Stimulated activated naive CD8-positive, alpha-beta T cell treated with anti-CD3 and anti-CD28 coated beads, Interleukin-15, amount 100 ng/mL, for 72 hours (primary cell): Measurements from ENCODE around the gene INIP.
A peak's percentile ranks its signal among the peaks of the same experiment; 100 is the strongest.
"Not testable (repeated sequence)": the region's sequence is repeated elsewhere in the genome, so short reads cannot be mapped to it uniquely, and the experiment has no call there.

ENCODE experiments used
- ATAC-seq: fragments of 150-1000 bp; cut with Tn5 transposase; 2 replicates; pipeline ENCODE4 v1.10.0; 2021; ENCODE audit warnings: mild to moderate bottlenecking, moderate library complexity
- DNase-seq, 2 donors: peaks; one replicate each; pipeline ENCODE4 v3.0.0; 2021 to 2022
- H3K27ac Mint-ChIP-seq, 2 donors: one replicate each; pipeline ENCODE4 v1.8.0; 2022; ENCODE audit warnings: mild to moderate bottlenecking in 2 of 2, mixed read lengths in 2 of 2, moderate library complexity in 2 of 2
- H3K27me3 Mint-ChIP-seq: one replicate; pipeline ENCODE4 v1.8.0; 2022; ENCODE audit warnings: mixed read lengths
- H3K4me1 Mint-ChIP-seq: one replicate; pipeline ENCODE4 v1.8.0; 2022; ENCODE audit warnings: mild to moderate bottlenecking, mixed read lengths
- H3K4me3 Mint-ChIP-seq, 2 donors: one replicate each; pipeline ENCODE4 v1.8.0; 2022; ENCODE audit warnings: mild to moderate bottlenecking in 2 of 2, mixed read lengths in 2 of 2, moderate library complexity in 1 of 2
- H3K9me3 Mint-ChIP-seq, 2 donors: one replicate each; pipeline ENCODE4 v1.8.0; 2022; ENCODE audit warnings: mixed read lengths in 2 of 2

Gene INIP

DNA sequence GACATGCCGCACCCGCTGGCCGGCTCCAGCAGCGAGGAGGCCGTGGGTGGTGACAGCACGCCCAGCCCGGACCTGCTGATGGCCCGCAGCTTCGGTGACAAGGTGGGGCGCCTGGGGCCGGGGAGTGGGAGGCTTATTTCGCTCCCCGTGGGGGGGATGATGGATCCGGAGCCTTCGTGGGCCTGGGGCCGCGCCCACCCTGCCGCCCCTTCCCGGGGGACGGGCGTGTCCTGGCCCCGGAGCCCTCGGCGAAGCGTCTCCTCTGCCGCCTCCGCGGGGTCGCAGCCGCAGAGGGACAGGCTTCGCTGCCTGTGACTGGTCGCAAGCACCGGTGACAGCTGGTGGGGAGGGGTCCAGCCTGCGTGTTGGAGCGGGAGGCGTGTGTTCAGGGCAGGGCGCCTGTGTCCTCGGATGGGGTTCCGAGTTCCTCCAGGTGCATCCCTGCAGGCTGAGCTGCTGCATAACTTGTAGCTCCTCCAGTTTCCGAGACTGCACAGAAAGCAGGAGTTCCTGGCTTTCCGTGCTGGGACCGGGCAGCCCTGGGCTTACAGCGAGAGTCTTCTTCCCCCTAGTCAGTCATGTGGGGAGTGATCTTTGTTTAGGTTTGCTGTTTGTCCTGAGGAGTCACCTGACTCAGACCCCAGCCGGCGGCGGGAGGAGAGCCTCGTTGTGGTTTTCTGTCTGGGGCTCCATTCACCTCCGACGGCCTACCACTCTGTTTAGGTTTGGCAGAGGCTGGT, 33.3 kb upstream of the INIP start:
- Mint-ChIP-seq H3K4me1 (peaks cover 83% of the 10 kb centered on the region), H3K27ac (peak overlapping the region; percentile 79 to 87), H3K9me3 (no peaks in the 10 kb centered on the region), H3K27me3 (no peaks in the 10 kb centered on the region), H3K4me3 (peak overlapping the region; percentile 83 to 85)
- ATAC-seq (peak; percentile 22), DNase-seq (peak; percentile 44 to 63)

DNA sequence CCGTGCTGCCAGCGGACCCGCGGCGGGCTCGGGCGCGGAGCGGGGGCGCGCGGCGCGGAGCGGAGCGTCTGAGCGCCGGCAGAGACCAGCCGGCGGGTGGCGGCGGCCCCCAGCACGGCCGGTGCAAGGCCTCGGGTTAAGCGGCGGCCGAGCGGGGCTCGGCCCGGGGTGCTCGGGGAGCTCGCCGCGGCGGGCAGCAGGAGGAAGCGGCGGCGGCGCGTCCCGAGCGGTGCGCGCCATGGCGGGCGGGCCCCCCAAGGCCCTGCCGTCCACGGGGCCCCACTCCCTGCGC, 32.8 kb upstream of the INIP start:
- ATAC-seq = no peak
- Mint-ChIP-seq H3K27ac (no peak overlapping the region), H3K9me3 (no peaks in the 10 kb centered on the region), H3K4me3 (no peak overlapping the region), H3K4me1 (peaks cover 79% of the 10 kb centered on the region), H3K27me3 (no peaks in the 10 kb centered on the region)
- no peak for DNase-seq

DNA sequence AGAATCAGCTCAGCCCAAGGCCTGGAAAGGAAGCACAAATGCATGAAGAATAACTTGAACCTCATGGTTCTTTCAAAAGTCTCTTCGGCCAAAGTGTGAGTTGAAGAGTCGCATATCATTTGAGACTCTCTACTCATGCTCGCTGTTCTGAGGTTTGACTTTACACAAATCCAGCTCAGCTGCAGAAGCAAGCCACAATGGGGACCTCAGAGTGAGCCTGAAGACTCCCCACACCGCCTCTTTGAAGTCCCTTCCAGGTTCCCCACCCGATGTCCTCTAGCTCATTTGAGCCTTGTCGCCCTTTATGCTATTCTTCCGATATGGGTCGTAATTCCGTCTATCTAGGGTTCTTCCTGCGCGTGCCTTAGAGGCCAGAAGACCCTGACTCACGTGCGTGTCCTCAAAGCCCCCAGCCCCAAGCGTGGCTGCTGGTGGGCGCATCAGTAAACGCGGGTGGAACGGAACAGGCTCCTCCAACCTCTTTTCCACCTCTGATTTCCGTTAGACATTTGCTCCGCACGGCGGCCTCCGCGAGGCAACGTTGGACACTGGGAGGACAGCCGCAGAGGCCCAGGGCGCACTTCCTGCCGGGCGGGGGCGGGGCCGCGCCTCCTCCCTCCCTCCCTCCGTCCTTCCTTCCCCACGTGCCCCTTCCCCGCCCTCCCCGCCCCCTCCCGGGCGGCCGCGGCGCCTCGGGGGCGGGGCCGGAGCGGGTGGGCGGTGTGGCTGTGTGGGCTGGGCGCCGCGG, 32.3 kb upstream of the INIP start, which contains the start of gene SNX30:
Gene SNX30 (plus strand): TSS at position 745 of the 748 bp plus-strand sequence. CDS start 242 bp downstream, outside the sequence.
- Mint-ChIP-seq H3K4me3 (peak within 1 kb of the TSS; percentile 94), H3K9me3 (no peaks in the 10 kb centered on the region), H3K27me3 (no peaks in the 10 kb centered on the region), H3K4me1 (peaks cover 73% of the 10 kb centered on the region), H3K27ac (peak within 1 kb of the TSS; percentile 83 to 87)
- DNase-seq = peak; percentile 71 to 83
- ATAC-seq = peak; percentile 68

DNA sequence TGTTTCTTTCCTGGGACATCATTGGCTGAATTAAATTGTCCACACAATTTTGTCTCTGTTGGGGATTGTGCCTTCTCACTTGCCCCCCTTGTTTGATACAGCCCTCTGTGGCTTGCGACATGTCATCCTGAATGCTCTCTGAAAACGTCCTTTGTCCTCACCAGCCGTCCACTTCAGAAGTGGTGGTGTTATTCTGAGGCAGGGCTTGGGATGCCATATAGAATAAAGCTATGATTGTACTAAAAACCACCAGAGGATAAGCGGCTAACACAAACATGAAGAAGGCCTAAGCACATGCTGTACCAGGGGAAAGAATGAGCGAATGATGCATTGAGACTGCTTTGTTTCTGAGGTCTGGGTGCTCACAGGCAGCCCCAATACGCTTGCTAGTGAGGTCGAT, 29.2 kb upstream of the INIP start:
- Mint-ChIP-seq H3K27ac (no peak overlapping the region), H3K4me3 (no peak overlapping the region), H3K27me3 (no peaks in the 10 kb centered on the region), H3K4me1 (peaks cover 43% of the 10 kb centered on the region), H3K9me3 (no peaks in the 10 kb centered on the region)
- ATAC-seq = no peak
- no peak for DNase-seq

DNA sequence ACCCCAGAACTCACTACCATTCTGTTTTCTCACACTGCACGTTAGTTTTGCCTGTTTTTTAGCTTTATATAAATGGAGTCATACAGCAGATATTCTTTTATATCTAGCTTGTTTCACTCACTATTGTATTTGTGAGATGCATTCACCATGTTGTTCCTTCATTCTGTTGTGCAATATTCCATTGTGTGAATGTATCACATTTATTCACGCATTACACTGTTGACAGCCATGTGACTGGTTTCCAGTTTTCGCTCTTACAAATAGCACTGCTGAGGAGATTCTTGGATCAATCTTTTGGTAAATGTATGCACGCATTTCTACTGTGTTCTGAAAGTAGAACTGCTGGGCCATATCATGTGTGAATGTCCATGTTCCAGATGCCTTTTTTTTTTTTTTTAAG, 26.3 kb upstream of the INIP start:
- H3K4me3 Mint-ChIP-seq = no peak overlapping the region
- DNase-seq = no peak
- H3K4me1 Mint-ChIP-seq = peaks cover 43% of the 10 kb centered on the region
- no peaks in the 10 kb centered on the region for H3K9me3 Mint-ChIP-seq
- no peak overlapping the region for H3K27ac Mint-ChIP-seq
- no peaks in the 10 kb centered on the region for H3K27me3 Mint-ChIP-seq
- no peak for ATAC-seq

DNA sequence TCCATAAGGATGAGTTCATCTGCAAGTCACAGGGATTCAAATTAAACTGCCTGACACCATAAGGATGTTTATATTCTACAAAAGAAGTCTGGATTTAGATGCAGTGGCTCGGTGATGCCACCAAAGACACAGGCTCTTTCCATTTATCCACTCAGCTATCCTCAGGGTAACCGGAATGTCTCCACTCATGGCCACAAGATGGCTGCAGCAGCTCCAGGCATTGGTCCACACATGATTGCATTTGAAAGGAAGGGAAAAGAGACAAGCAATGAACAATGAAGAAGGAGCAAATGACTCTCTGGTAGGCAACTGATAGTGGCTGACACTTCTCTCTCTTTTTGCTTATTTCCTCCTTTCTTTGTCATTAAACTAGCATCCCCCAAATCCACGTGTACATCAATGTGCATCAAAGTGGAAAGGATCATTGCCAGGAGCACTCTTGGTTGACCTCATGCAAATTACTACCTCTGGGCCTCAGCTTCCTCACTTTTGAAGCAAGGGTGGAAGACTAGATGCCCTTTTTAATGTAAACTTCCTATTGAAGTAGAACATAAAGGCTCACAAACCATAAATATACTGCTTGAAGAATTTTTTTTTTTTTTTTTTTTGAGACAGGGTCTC, 25.4 kb upstream of the INIP start:
- no peak for ATAC-seq
- Mint-ChIP-seq H3K9me3 (no peaks in the 10 kb centered on the region), H3K4me3 (no peak overlapping the region), H3K27me3 (no peaks in the 10 kb centered on the region), H3K27ac (no peak overlapping the region), H3K4me1 (peaks cover 34% of the 10 kb centered on the region)
- DNase-seq = no peak

DNA sequence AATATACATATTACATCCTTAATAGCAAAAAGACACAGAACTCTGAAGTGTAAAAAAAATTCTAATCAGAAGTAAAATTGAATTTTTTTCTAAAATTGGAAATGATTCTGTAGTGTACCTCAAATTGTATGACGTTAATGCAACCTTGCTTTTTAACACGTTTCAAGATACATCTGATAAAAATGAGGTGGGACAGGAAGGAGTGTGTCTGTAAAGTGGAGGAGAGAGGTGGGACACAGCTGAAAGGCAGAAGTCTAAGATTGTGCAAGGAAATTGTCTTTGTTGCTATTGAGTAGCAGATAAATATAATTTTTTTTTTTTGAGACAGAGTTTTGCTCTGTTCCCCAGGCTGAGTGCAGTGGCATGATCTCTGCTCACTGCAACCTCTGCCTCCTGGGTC, 17.0 kb upstream of the INIP start:
- Mint-ChIP-seq H3K27me3 (no peaks in the 10 kb centered on the region), H3K4me1 (peaks cover 2% of the 10 kb centered on the region), H3K4me3 (no peak overlapping the region), H3K9me3 (no peaks in the 10 kb centered on the region), H3K27ac (no peak overlapping the region)
- no peak for ATAC-seq
- DNase-seq = no peak

DNA sequence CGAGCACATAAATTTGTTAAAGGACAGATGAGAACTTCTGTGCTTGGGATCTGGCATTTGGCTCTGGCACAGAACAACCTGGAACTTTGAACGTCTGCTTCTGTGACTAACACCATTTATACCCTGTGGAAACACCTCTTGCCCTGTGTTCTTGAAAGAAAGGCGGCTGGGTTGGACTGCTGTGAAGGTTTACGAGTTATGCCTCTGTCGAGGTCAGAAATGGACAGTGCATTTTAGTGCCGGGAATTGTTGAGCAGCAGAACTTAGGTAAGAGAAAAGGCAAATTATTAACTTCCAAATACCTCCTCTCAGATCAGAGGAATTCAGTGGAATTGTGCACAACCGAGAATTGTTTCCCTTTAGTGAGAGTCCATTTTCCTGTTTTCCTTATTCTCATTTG, 14.1 kb upstream of the INIP start:
- Mint-ChIP-seq H3K27ac (no peak overlapping the region), H3K9me3 (no peaks in the 10 kb centered on the region), H3K4me3 (no peak overlapping the region), H3K27me3 (no peaks in the 10 kb centered on the region), H3K4me1 (no peaks in the 10 kb centered on the region)
- DNase-seq (no peak), ATAC-seq (no peak)

DNA sequence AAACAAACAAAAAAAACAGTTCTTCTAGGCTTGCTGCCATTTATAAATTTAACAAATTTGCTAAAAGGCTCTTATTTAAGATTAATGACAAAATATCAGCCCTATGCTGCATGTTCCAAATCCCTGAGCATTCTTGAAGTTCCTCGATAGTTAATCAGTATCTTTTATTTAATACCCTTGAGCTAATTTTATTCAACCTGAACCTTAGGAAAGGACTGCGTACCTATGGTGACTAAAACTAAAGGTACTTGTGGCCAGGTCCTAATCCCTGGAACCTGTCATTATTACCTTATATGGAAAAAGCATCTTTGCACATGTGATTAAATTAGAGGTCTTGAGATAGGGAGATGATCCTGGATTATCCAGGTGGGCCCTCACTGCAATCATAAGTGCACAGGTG, 10.5 kb upstream of the INIP start:
- H3K27me3 Mint-ChIP-seq = no peaks in the 10 kb centered on the region
- no peak overlapping the region for H3K27ac Mint-ChIP-seq
- no peaks in the 10 kb centered on the region for H3K4me1 Mint-ChIP-seq
- H3K4me3 Mint-ChIP-seq = no peak overlapping the region
- DNase-seq = no peak
- no peaks in the 10 kb centered on the region for H3K9me3 Mint-ChIP-seq
- ATAC-seq = no peak

DNA sequence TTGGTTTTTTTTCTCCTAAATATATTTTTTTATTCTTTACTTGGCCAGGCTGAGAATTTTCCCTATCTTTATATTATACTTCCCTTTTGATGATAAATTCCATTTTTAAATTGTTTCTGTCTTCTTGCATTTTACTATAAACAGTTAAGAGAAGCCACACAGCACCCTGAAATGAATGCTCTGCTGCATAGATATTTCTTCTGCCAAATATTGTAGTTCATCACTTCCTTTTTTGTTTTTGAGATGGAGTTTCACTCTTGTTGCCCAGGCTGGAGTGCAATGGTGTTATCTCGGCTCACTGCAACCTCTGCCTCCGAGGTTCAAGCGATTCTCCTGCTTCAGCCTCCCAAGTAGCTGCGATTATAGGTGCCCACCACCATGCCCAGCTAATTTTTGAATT, 8.5 kb upstream of the INIP start:
- Mint-ChIP-seq H3K4me3 (no peak overlapping the region), H3K9me3 (no peaks in the 10 kb centered on the region), H3K27ac (no peak overlapping the region), H3K4me1 (no peaks in the 10 kb centered on the region), H3K27me3 (no peaks in the 10 kb centered on the region)
- DNase-seq (no peak), ATAC-seq (no peak)

DNA sequence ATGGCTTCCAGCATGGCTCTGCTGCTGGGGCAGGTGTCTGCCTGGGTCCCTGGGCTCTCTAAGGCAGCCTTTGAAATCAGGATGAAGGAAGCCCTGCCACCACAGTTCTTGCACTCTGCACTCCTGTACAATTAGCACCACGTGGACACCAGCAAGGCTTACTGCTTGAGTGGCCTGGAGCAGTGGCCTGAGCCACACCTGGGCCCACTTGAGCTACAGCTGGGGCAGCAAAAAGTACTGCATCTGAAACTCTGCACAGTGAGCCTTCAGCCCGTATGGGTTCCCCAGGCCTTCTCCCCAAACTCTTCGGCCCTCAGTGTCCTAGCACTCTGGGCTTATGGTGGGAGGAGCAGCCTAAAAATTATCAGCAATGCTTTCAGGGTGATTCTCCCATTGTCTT, 8.0 kb upstream of the INIP start:
- Mint-ChIP-seq H3K27me3 (no peaks in the 10 kb centered on the region), H3K4me1 (no peaks in the 10 kb centered on the region), H3K9me3 (no peaks in the 10 kb centered on the region), H3K4me3 (no peak overlapping the region), H3K27ac (no peak overlapping the region)
- no peak for DNase-seq
- ATAC-seq = peak; percentile 12

DNA sequence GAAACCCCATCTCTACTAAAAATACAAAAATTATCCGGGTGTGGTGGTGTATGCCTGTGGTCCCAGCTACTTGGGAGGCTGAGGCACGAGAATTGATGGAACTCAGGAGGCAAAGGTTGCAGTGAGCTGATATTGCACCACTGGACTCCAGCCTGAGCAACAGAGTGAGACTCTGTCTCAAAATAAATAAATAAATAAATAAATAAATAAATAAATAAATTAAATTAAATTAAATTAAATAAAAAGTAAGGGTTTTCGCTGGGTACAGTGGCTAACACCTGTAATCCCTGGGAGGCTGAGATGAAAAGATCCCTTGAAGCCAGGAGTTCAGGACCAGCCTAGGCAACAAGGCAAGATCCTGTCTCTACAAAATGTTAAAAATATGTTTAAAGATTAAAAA, 4.8 kb upstream of the INIP start:
- not testable (repeated sequence) for H3K9me3 Mint-ChIP-seq, H3K27me3 Mint-ChIP-seq, ATAC-seq, DNase-seq, H3K27ac Mint-ChIP-seq, H3K4me3 Mint-ChIP-seq
- H3K4me1 Mint-ChIP-seq = peaks cover 13% of the 10 kb centered on the region

DNA sequence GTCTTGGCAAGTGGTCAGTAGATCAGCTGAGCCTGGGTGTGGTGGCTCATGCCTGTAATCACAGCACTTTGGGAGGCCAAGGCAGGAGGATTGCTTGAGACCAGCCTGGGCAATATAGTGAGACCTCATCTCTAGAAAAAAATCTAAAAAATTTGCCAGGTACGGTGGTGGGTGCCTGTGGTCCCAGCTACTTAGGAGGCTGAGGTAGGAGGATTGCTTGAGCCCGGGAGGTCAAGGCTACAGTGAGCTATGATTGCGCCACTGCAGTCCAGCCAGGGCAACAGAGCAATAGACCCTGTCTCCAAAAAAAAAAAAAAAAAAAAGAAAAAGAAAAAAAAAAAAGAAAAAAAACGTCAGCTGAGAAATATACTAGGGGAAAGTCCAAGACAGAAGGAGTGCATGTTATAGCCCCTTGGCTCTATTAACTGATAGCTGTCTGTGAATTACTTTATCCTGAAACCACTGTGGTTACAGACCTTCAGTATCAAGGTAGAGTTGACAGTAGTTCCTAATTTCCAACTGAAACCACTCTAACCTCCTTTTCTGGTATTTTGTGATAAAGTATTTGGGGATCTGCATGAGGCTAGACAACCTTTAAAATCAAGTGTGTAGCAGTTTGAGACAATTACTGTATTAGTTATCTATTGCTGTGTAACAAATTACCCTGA, 2.3 kb upstream of the INIP start:
- Mint-ChIP-seq H3K27ac (no peak overlapping the region), H3K9me3 (no peaks in the 10 kb centered on the region), H3K27me3 (no peaks in the 10 kb centered on the region), H3K4me1 (peaks cover 25% of the 10 kb centered on the region), H3K4me3 (no peak overlapping the region)
- no peak for DNase-seq
- no peak for ATAC-seq

DNA sequence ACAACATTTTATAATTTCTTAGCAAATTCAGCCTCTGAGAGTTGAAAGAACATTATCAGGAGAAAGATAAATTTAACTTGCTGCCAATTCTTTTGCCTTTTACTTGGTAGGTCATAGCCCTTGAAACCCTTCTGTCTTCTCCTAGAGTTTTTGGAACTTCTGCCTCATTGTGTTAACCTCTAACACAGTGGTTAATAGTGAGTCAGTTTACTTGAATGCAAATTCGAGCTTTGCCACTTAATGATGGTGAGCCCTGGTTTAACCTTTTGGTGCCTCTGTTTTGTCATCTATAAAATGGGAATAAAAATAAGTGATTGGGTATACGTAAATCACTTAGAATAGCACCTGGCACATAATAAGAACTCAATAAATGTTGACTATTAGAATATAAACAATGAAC, 1.8 kb upstream of the INIP start:
- ATAC-seq = no peak
- Mint-ChIP-seq H3K27me3 (no peaks in the 10 kb centered on the region), H3K4me3 (no peak overlapping the region), H3K27ac (no peak overlapping the region), H3K9me3 (no peaks in the 10 kb centered on the region), H3K4me1 (peaks cover 27% of the 10 kb centered on the region)
- DNase-seq = no peak

DNA sequence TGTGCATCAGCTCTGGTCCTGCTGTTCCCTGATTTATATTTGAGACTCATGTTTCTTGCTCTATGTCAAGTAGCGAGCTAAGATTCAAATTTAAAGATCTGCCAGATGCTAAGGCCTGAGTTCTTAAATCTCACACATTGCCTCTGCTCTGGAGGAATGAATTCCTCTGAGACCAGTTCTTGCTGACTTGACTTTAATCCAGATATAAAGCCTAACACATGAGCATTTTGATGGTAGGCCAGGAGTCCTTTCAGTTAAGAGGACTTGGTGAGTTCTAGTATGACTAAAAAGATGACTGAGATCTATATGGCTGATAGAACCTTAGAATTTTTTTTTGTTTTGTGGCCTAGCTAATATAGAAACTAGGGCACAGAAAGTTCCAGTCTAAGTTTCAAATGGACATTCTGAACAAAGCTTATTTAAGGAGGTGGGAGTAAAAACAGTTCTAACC, 1.3 kb upstream of the INIP start:
- no peak overlapping the region for H3K27ac Mint-ChIP-seq
- H3K4me3 Mint-ChIP-seq = no peak overlapping the region
- DNase-seq (no peak), ATAC-seq (no peak)
- no peaks in the 10 kb centered on the region for H3K9me3 Mint-ChIP-seq
- peaks cover 31% of the 10 kb centered on the region for H3K4me1 Mint-ChIP-seq
- H3K27me3 Mint-ChIP-seq = no peaks in the 10 kb centered on the region

DNA sequence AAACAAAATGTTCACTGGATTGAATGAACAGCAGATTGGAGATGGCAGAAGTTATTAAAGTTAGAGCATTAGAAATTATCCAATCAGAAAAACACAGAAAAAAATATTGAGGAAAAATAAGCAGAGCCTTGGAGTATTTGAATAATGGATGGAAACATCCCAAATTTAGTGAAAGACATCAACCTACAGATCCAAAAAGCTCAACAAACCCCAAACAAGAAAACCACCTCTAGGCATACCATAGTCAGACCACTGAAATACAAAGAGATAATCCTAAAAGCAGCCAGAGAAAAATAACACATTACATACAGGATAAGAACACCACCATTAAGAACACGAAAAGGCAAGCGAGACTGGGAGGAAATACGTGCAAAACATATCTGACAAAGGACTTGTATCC, 5.2 kb downstream of the INIP start:
- H3K4me3 Mint-ChIP-seq = no peak overlapping the region

More for the DNA sequence above, 5.2 kb downstream of the INIP start:
- no peak for ATAC-seq
- H3K9me3 Mint-ChIP-seq = no peaks in the 10 kb centered on the region
- DNase-seq = no peak
- no peaks in the 10 kb centered on the region for H3K27me3 Mint-ChIP-seq
- H3K4me1 Mint-ChIP-seq = peaks cover 52% of the 10 kb centered on the region
- no peak overlapping the region for H3K27ac Mint-ChIP-seq
